ENCODE data around the gene CAMSAP1.

GRCh38 chr9:135847833-135848232, 59.5 kb downstream of the CAMSAP1 start:
- no peak for TF ChIP-seq POLR2A (IDR thresholded peaks at IDR 0.05)
- TF ChIP-seq POLR2AphosphoS5 (IDR thresholded peaks at IDR 0.05), result no peak
- no peak for TF ChIP-seq CTCF (IDR thresholded peaks at IDR 0.05)
- no peak for TF ChIP-seq EP300 (IDR thresholded peaks at IDR 0.05)
